Limb (tissue), 2 donors: ENCODE measurements around the gene PPP2R2B.
"Not testable (repeated sequence)": the region's sequence is repeated elsewhere in the genome, so short reads cannot be mapped to it uniquely, and the experiment has no call there.

Experiments
- DNase-seq, 2 donors: peaks; one replicate each; pipeline ENCODE4 v3.0.0-alpha.2; 2016; ENCODE audit errors: extremely low spot score in 2 of 2

The PPP2R2B gene

DNA sequence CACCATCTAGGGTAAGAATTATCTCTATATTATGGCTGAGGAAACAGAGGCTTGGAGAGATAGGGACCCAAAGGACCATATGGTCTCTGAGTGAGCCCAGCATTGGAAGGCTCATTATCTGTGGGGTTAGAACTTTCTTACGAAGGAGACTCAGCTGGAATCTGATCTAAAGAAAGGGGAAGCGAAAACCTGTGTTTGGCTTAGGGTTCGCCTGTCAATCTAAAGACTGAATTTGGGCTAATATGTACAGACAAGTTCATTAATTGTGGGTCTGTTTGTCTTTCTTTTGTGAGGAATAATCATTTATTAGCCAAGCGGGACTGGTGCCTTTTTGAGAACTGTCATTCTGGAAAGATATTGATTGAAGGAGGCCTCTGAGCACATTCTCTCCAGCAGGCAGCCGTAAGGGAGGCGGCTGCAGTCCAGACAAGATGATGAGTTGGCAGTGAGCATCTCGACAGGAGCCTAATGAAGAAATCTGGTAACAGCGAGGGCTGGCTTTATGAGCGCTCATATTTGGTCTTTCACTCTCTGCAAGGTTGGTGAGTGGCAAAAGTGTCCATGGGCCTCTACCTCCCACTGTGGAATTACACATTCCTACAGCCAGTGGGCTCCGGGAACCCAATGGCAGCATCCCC, 258.4 kb downstream of the PPP2R2B start:
- no peak for DNase-seq

DNA sequence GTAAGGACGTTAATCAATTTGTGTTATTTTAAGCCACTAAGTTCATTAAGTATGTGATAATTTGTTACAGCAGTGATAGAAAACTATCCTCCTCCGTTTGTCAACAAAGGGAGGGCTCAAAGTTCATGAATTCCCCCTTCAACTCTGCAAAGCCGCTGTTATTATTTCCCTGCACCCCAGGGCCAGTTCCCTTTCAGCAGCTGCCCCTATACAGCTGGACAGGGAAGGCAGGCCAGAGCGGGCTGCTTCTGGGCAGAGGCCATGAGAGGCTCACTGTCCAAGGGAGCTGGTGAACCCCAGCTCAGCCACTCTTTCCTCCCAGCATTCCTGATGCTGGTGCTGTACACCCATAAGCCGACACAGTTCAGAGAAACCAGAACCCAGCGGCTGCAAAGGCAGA, 260.1 kb downstream of the PPP2R2B start:
- DNase-seq = no peak

DNA sequence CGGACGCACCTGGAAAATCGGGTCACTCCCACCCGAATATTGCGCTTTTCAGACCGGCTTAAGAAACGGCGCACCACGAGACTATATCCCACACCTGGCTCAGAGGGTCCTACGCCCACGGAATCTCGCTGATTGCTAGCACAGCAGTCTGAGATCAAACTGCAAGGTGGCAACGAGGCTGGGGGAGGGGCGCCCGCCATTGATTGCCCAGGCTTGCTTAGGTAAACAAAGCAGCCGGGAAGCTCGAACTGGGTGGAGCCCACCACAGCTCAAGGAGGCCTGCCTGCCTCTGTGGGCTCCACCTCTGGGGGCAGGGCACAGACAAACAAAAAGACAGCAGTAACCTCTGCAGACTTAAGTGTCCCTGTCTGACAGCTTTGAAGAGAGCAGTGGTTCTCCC, 268.8 kb downstream of the PPP2R2B start:
- DNase-seq = not testable (repeated sequence)

DNA sequence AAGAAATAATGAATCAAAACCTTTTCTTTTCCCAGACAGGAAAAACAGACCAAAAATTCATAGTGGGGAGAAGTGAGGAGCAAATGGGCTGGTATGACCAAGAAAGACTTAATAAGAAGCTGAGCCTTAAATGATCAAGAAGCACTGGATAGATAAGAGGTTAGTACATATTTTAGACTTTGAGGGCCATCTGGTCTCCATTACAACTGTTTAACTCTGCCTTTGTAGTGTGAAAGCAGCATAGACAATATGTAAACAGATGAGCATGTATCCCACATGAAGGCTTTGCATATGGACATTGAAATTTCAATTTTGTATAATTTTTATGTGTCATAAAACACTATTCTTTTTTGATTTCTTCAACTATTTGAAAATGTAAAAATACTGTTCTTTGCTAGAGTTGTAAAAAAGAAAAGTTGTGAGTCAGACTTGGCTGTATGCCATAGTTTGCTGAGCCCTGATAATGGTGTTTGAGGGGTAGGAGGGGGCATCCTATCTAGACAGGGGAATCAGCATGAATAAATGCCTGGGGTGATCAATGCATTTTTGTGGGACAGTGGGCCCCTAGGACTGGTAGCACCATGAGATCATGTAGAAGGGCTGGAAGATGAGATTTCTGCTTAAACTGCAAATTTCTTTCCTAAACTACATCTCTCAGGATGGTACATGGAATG, 270.8 kb downstream of the PPP2R2B start:
- no peak for DNase-seq

DNA sequence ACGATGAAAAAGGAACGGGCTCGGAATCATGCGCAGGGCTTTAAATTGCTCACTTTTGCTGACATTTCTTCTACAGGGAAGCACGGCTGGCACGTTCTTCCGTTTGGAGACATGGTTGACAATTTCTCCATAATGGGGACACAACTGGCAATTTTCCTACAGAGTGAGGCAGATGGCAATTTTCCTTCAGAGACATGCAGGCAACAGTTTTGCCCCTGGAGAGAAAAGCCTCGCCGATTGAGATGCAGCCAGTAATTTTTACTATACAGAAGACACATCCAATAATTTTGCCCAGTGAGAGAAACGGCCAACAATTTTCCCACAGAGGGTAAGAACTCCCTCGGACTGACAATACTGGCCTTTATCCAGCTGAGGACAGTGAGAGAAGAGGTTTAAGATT, 271.7 kb downstream of the PPP2R2B start:
- no peak for DNase-seq

DNA sequence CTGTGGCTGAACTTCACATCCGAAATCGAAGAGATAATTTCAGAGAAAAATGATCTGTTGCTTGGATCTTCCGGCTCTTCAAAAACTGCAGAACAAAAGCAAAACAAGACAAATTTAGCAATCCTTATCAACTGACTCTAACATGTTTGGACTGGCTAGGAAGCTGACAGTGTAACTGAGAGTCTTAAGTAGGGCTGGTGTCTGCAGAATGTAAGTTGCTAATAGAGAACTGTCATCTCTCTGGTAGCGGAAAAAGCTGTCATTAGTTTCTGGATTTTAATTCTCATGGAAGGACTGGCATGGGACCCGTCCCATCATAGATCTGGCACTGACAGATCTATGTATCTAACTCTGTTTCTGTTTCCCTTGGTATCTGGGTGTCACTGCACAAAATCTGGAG, 278.2 kb downstream of the PPP2R2B start:
- DNase-seq = no peak

DNA sequence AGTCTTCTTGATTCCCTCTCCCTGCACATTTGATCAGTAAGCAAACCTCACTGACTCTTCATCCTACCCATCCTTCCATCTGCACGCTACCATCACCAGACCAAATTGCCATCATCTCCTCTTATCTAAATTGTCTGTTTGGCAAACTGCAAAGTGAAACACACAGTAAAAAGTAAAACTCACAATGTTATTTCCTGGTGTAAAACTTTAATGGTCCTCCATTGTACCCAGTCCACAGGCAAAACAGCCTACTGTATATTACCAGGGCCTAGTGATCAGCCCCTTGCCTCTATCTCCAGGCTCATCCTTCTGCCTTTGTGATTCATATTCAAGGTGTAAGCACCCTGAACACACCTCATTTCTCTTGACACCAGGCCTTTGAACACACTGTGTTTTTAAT, 279.3 kb downstream of the PPP2R2B start:
- DNase-seq = no peak

DNA sequence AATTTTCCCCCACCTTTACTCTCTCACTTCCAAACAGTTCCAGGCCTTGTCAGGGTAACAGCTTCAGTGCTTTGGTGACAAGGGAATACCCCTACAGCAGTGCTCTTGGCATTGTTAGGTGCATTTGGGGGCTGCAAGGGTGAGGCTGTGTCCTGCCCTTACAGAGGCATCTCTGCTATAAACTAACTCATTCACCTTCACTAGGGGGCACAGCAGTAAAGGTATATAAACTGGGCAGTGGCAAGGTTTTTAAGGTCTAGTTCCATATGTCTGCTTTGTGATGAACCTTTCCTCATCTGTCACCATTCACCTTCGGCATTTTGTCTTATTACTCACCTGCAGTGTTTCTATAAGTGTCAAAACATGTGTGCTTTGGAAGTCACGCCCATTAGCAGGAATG, 283.5 kb downstream of the PPP2R2B start:
- no peak for DNase-seq

DNA sequence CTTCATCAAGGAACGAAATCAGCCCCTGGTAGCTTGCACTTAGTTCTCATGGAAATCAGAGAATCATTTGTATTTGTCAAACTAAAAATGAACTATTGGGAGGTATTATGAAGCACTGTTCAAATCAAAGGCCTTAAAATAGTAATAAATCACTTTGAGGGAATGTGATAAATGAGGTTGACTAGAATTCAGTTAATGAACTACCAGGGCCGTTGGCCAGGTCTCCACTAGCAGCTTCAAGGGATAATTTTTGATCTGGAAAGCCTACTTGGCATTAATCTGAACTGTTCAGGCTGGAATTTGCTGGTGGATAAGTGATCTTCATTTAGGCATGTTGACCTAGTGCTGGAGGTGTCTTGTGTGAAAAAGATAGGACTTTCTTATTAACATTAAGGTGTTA, 286.2 kb downstream of the PPP2R2B start:
- no peak for DNase-seq

DNA sequence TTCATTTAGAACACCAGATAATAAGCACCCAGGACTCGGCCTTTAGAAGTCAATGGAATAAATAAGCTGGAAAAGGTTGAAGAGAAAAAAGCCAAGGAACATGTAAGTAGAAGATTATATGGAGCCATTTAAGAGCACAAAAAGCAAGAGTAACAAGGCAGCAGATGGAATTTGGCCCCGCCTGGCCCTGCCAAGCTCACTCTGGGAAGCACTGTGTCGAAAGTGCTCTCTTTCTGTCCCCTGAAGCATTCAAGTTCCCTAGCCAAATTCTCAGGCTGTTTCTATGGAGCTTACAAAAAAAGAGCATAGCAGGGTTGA, 289.6 kb downstream of the PPP2R2B start:
- DNase-seq = no peak

DNA sequence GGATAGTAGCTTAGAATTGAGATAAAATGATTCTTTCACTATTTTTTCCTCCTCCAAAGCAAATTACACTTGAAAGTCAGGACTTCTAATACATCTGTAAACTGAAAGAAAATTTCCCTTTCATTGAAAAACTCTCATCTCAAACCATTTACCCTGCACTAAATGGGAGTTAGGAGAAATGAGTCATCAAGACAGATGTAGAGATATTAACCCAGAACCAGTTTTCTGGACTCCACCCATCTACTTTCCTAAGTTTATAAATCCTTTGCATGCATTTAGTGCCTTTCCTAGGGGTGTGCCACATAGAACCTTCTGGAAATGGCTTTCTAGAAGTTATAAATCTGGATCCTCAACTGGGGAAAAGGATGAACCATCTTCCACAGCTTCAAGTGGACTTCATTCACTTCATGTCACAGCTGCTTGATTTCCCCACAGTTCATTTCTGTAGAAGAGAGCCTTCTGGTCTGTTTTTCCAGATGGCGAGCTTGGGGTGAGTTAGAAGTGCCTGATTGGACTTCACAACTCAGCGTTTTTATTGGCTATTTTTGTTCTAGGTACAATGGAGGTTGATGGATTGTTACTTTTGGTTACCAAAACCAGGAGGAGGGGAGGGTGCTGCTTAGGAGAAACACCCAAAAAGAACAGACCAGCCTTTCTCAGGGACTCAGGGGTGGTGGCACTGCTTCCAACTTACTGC, 290.1 kb downstream of the PPP2R2B start:
- no peak for DNase-seq

DNA sequence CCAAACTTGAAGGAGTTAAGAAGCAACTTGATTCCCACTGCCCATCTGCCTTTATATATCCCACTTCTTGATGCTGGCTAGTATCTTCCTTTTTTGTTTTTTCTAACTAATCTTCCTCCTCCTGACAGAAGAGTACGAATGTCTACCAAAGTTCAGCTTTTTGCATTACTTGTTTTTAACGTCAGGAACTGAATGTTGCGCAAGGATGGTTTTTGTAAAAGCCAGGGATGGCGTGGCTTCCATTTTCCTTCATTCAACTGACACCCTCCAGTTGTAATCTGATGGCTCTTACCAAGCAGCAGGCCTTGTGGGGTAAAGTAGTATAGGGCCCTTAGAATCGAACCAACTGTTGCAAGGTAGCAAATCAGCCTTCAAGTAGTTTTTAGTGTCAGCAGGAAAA, 291.8 kb downstream of the PPP2R2B start:
- no peak for DNase-seq

DNA sequence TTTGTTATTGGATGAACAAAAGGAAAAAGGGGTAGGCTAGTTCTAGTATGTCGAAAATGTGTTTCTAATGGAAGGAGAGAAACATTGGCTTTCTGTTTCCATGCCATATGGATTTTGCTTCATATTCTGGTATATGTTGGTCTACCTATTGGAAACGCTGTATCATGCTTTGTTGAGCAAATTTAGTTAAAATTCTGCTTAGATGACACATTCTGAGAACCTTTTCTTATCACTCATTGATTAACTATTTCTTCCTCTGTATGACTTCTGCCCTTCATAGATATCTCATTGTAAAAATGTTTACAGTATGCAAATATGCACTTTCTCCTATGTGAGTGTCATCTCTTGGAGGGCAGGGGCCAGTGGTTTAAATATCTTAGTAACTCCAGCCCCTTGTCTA, 293.8 kb downstream of the PPP2R2B start:
- no peak for DNase-seq

DNA sequence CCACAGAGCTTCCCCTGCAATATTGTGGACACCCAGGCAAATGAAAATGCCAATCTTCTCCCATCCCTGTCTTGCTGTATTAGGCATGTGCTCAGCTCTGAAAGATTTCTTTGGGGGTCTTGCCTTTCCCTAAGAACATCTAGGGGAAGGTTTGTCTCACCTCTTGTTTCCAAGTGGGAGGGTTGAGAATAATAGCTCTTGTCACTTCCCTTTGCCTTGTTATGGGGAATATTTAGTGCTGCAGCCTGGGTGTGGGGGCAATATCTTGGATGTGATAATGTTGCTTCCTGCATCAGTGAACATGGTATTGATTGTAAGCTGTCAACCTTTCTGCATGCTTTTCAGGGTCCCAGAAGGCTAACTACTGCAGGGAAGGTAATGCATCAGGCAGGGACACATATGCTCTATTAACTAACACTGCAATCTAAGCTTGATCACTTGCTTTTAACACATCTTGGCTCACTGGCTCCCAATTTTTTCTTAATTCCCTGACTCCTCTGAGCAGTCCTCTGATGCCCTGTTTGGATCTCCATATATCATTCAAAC, 296.4 kb downstream of the PPP2R2B start:
- no peak for DNase-seq

DNA sequence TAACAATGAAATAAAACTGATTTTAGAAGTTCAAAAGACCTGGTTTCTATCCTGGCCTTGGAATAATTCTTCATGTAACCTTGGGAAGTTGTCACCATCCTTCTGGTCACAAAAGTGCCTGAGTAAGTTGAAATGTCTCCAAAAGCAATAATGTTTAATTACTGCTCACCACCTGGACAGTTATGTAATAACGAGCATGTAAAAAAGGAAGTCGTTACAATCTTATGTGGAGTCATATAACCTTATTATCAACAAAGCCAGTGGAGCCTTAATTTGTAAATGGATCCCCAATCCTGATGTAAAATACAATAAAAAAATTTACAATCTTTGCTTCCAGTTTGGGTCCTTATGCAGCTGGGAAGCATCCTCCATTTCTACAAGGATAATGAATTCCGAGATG, 298.3 kb downstream of the PPP2R2B start:
- no peak for DNase-seq

DNA sequence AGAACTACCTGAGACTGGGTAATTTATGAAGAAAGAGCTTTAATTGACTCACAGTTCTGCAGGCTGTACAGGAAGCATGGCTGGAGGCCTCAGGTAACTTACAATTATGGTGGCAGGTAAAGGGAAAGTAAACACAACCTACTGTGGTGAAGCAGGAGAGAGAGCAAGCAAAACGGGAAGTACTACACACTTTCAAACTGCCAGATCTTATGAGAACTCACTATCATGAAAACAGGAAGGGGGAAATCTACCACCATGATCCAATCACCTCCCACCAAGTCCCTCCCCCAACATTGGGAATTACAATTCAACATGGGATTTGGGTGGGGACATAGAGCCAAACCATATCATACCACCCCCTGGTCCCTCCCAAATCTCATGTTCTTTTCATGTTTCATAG, 303.8 kb downstream of the PPP2R2B start:
- no peak for DNase-seq

DNA sequence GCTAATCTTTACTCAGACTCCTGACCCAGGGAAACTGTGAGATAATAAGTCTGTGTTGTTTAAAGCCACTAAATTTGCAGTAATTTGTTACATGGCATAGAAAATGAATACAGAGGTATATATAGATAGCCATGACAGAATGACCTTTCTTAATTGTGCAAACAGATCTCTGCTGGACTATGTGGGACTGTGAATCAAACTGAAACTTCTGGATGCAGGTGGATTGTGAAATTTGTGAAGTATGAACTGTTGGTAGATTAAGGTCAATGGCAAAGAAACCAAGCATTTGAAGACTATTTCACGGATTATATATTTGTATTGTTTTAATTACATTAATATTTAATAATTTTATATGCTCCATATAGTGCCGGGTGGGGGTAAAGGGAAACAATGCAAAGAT, 310.4 kb downstream of the PPP2R2B start:
- DNase-seq = no peak

DNA sequence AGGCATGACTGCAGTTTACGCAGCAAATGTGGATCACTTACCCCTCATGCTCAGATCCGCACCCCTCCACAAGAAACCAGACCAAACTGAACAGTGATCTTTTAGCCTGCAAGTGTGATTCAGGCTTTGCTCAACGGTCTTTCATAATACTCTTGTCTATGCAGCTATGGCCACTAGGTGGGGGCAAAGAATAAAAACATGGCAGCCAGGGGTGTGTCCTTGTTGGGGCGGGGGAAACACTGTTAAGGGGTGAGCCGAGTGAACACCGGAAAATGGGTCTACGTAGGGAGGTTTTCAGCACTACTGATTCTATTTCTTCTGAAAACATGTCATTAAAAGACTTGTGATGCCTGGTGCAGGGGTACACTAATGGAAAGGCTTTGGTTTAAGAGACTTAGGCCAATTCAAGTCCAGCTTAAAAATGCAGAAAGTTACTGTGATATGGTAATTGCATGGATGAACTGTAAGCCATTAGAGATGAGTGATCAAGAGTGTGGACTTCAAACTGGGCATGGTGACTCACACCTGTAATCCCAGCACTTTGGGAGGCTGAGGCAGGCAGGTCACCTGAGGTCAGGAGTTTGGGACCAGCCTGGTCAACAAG, 312.7 kb downstream of the PPP2R2B start:
- DNase-seq = peak; percentile 15 to 56

DNA sequence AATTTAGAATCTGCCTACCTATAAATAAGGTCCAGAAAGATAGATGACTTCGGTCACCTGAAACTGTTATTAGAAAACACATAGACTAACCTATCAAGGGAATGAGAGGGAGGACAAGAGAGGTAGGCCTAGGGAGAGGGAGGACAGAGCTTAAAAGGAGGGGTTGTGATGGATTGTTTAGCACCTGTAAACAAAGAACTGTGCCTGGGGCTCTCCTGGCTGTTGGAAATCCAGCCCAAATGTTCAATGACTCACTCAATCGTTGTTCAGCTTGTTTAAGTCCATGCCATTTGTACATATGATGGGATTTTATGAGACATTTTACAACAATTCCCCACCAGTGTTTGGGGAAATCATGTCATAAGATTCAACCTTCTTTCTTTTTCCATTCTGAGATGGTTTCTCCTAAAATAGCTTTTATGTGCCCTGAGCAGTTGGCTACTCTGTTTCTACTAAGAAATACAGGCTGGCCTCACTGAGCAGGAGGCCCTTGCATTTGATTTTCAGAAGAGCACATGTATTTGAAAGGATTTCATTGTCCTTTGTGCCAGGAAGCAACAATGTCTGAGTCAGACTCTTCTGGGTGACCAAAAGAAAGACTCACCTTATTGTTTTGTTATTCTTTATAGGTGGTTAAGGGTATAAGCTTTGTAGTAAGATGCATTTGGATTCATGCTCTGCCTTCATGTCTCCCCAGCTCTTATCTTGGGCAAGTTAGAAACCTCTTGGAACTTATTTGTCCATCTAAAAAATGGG, 314.4 kb downstream of the PPP2R2B start:
- no peak for DNase-seq

DNA sequence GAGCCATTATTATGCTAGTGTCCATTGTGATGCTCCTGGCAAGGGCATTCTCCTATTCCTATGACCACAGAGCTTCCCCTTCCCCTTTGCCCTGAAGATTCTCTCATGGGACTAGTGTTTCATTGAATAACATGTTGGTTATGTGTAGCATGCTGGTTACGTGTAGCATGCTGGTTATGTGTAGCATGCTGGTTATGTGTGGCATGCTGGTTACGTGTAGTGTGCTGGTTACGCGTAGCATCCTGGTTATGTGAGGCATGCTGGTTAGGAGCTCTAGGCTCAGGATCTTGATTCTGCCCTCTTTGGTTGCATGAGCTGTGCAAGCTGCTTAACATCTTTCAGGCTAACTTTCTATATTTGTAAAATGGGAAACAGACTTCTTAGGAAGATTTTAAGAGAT, 316.1 kb downstream of the PPP2R2B start:
- DNase-seq = no peak

DNA sequence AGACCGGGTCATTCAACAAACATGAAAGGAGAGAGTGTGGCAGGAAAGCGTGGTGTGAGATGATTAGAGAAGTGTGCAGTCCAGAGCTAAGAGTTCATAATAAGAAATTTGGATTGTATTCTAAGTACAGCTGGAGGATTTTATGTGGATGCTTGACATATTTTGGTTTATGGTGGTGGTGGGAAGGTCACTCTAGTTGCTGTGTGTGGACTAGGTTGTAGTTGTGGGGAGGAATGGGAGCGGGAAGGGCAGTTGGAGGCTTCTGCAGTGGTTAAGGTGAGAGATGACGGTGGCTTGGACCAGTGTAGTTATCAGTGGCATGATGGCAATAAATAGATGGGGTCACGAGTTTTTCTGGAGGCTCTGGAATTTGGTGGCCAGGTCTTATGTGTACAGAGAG, 316.8 kb downstream of the PPP2R2B start:
- DNase-seq = no peak
